Activated CD4-positive, alpha-beta T cell treated with anti-CD3 and anti-CD28 coated beads for 24 hours (primary cell): ENCODE results near the gene BLTP2.
A peak's percentile ranks its signal among the peaks of the same experiment; 100 is the strongest.
"Not testable (repeated sequence)": the region's sequence is repeated elsewhere in the genome, so short reads cannot be mapped to it uniquely, and the experiment has no call there.

ENCODE experiments used
- DNase-seq, 2 donors: peaks; one replicate each; pipeline ENCODE4 v3.0.0-alpha.2; 2020; ENCODE audit warnings: low read depth in 2 of 2

Gene BLTP2

DNA sequence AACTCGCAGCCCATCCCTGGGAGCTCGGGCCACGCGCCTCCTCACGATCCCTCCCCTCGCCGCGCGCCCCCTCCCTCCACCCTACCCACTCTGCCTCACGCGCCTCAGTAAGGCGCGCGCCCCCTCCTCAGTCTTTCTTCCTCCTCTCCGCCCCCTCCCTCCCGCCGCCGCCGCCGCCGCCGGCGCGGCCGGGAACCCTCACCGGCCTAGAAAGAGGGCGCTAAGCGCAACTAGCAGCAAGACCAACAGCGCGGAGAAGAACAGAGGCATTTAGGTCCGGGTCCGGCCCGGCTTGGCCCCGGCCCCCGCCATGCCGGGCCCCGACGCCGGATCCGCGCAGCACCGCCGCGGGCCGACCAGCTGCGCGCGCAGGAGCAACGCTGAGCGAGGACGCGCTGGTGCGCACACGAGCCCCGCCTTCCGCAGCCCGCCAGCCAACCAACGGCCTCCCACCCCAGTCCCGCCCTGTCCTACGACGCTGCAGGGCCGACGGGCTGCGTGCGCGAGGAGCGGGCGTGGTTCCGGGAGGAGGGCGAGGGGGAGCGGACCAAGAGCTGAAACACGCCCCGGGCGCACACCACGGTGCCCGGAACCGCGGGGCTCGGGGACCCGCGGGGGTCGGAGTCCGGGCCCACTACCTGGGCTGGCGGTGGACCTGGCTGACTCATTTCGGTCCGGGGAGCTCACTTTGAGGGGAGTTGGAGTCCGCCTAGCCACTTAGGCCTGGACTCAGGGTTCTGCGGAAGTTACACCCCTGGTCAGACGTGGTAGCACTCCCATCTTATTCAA lies at the start of gene BLTP2:
Gene BLTP2, minus strand, starts transcription at position 372 of the 789 bp plus-strand sequence. Its CDS starts 102 bp downstream, at position 270.
- DNase-seq = peak; percentile 89 to 93

DNA sequence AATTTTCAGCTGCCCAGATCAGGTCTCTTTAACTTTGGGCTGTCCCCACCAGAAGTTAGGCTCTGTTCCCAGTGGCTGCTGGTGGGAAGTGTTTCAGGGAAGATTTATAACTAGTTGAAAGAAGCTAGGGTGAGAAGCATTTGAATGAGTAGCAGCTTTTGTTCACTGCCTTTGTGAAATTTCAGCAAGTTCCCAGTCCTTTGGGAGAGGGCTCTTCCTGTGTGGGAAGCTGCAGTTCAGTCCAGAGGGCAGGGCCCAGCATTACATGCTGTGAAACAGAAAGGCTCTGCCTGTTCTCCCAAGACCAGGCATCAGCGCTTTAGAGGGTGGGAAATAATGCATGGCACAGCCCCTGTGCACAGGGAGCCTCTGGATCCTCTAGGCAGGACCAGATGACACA lies 48.9 kb upstream of the BLTP2 start:
- DNase-seq = no peak

DNA sequence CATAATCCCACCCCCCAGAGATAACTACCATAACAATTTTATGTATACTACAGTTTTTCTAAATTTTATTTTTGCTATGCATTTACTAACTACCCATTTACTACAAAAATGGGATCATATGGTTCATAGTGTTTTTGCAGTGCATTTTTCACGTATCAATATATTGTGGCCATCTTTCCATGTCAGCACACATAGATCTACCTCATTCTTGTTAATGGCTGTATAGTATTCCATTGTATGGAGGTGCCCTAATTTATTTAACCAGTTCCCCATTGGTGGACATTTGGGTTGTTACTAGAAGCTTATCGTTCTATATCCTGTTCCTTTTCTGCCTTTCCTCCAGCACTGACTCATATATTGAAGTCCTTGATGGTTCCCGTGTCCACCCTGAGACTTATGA lies 44.1 kb upstream of the BLTP2 start:
- no peak for DNase-seq

DNA sequence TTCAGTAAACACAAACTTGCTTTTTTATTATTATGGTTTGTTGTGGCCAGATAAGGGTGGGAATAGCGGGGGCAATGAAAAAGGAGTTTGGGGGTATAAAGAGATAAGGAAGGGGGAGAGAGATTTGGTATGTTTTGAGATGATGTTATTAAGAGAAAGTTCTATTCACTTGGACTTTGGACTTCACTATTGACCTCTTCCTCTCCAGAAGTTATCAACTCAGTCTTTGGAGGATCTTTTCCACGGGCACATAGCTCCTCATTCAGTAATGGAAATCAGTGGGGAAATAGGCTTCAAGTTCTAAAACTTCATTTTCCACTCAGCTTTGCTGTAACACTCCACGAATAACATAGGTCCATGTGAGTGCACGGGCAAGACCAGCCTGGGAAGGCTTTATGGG lies 43.5 kb upstream of the BLTP2 start:
- DNase-seq = no peak

DNA sequence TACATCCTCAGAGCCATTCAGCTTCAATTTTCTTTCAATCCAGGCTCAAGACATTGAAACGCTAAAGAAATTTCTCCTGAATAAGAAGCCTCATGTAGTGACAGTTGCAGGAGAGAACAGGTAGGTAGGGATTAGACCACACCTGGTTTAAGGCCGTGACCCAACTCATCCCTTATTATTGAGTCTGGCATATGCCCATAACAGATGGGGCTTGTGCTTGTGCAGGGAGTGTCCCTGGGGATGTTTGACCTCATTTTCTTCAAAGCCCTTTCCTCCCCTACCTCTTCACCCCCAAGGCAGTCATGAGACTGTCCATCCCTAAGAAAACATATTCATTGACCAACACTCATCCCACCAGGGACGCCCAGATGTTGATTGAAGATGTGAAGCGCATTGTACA lies 41.3 kb upstream of the BLTP2 start:
- DNase-seq = no peak

DNA sequence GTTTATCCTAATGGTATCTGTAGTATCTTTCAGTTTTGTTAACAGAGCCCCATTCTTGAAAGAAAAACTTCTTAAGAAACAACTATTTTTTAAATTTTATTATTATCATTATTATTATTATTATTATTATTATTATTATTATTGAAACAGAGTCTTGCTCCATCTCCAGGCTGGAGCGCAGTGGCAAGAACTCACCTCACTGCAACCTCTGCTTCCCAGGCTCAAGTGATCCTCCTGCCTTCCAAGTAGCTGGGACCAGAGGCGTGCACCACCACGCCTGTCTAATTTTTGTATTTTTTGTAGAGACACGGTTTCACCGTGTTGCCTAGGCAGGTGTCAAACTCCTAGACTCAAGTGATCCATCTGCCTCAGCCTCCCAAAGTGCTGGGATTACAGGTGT lies 40.4 kb upstream of the BLTP2 start:
- no peak for DNase-seq

DNA sequence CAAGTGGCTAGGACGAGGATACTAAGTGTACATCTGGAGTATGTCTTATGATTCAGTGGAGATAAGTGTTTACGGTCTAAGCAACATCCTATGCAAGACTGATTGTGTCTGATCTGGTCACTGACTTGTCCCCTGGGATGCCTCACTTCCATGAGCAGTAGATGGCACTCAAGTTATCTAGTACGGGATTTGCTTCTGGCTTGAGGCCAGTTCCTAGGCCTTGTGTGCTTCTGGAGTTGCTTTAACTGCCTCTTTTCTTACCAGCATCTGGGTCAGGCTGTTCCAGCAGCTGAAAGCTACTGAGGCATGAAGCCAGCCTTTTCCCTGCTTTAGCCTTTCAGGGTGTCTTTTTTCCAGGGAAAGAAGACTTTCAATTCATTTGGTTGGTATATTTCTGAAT lies 40.0 kb upstream of the BLTP2 start:
- no peak for DNase-seq

DNA sequence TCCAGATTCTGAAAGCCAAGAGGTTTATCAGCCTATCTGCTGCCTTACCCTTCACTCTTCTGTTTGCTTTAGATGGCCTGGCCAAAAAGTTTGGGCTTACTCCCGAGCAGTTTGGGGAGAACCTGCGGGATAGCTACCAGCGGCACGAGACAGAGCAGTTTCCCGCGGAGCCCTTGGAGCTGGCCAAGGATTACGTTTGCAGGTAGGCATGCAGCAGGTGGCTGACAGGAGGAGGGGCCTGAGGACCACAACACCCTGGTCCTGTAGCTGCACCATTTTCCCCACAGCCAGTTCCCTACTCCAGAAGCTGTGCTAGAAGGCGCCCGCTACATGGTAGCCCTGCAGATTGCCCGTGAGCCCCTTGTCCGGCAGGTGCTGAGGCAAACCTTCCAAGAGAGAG lies 37.7 kb upstream of the BLTP2 start:
- no peak for DNase-seq

DNA sequence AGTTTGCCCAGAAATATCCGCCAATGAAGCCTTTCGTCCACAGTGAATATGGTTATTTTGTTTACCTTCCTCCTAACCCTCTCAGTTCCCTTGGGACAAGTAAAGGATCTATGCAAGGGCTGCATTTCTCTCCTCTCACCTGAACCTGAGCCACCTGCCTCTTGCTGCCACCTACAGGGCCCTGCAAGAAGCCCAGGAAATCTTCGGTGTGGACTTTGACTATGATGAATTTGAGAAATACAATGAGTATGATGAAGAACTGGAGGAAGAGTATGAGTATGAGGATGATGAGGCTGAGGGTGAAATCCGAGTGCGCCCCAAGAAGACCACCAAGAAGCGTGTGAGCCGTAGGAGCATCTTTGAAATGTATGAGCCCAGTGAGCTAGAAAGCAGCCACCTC lies 31.0 kb upstream of the BLTP2 start:
- no peak for DNase-seq

DNA sequence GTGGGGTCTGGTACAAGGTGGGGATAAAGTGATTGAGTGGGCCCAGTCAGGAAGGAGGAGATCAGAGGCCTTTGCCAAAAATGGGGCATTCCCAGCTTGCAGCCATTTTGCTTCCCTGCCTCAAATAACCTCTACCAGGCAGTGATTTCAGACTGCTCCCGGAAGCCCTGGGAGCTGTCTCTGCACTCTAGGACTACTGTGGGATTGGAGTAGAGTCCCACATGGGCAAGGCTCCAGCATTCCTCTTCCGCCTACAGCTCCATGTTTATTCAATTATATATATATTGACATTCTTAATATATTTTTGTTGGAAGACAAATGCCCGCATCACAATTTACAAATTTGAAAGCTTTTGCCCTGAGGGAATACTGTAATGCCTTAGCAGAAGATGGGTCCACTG lies 30.5 kb upstream of the BLTP2 start:
- DNase-seq = no peak

DNA sequence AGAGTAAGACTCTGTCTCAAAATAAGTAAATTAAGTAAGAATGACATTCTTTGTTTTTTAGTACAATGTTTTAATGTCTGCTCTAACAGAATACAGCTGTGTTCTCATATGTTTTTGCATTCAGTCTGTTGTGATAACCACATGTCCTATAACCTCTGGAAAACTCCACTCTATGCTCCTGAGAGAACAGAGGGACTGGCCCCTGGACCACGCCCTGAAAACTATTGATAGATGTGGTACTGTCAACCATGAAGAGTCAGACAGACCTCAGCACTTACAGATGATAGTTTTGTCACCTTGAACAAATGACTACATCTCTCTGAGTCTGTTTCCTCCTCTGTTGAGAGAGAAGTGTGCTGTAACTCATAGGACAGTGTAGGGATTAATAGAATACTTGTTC lies 25.0 kb upstream of the BLTP2 start:
- DNase-seq = no peak

DNA sequence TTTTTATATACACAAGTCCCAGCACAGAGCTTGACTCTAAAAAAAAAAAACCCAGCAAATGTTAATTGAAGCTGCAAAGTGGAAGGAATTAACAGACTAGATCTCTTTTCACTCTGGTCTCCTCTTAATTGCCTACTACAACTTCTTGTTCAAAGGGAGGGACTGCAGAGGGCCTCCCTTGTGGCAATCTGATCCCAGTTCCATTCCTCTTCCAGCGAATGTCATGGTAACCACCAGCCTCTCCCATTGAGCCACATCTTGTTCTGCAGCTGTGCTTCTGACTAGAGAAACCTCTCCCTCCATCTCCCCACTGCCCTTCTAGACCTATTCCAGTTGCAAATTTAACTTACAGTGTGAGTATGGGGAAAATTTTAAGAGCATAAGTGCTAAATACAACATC lies 22.9 kb upstream of the BLTP2 start:
- DNase-seq = no peak

DNA sequence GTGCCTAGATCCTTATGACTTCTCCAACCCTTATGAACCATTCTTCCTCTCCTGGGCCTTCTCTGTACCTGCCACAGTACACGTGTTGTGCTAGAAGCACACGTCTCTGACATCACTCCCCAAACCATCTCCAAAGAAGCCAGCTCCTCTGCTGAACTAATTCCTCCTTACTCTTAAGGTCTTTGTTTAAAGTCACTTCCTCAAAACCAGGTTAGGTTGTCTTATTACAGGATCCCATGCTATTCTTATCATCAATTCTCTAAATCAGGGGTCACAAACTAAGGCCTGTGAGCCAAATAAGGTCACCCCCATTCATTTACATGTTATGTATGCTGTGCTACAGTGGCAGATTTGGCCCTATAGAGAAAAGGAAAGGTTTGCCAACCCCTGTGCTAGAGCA lies 21.0 kb upstream of the BLTP2 start:
- DNase-seq = no peak

DNA sequence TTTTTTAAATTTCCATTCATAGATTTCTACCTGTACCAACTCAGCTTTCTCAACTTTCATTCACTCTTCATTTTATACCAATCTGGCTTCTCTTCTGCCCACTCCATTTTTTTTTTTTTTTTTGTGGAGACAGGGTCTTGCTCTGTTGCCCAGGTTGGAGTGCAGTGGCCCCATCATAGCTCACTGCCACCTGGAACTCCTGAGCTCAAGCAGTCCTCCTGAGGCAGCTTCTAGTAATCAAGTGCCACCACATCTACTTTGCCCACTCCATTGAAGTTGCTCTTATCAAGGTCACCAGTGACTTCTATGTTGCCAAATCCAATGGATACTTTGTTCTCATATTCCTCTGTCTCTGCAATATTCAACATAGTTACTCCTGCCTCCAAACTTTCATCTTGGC lies 18.8 kb upstream of the BLTP2 start:
- DNase-seq = no peak

DNA sequence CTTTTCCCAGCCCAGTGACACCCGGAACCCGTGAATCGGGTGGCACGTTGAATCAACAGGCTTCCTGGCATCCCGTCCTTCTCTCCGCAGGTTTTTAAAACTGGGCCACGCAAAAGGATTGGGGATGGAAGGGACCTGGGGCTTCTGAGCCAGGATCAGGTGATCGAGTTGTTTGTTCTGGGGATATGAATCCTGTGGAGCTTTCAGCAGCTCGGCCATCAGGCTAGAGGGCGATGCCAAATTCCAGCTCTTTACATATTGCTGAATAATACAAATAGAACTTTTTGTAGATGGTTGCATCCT lies 17.5 kb upstream of the BLTP2 start:
- no peak for DNase-seq

DNA sequence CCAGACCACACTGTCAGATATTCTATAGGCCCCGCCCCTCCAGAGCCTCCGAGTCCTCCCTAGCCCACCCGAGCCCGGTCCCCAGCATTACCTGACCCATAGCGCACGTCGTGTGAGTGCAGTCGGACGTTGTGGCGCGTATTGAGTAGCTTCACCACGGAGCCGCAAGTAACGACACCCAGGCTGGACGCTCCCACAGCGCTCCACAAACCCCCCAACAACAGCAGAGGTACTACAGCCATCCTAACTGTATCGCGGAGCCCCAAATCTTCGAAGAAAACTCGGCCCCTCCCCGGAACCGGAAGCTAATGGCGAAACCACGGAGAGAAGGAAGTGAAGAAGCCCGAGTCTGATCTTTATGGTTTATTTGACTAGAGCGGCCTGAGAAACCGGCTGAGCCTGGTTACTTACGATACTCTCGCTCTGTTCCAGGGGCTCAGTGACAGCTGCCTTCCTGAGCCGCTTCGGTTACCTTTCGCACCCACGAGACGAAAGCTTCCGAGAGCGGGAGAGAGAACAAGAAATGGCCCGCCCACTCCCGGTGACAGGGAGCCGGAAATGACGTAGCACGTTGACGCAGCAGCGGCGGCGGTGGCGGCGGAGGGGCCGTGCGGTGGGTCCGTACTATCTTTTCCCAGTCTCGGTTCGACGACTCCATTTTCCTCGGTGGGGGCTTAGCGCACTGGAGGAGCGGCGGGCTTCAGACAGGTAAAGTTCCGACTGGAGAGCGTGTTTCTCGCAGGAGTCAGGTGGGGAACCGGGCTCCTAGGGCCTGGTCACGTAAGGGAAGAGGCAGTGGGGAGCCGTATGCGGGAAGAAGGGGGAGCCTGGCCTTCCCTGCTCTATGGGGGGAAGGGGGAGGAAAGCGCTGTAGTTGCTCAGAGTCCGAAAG lies 16.9 kb upstream of the BLTP2 start, which contains the start of the genes SDF2 and SUPT6H:
Gene SDF2, minus strand, starts transcription at position 272 of the 892 bp plus-strand sequence. Its CDS starts 30 bp downstream, at position 242.
Gene SUPT6H, plus strand, starts transcription at position 571 of the 892 bp plus-strand sequence. CDS start 11,197 bp downstream, outside the sequence.
- peak; percentile 94 to 95 for DNase-seq

DNA sequence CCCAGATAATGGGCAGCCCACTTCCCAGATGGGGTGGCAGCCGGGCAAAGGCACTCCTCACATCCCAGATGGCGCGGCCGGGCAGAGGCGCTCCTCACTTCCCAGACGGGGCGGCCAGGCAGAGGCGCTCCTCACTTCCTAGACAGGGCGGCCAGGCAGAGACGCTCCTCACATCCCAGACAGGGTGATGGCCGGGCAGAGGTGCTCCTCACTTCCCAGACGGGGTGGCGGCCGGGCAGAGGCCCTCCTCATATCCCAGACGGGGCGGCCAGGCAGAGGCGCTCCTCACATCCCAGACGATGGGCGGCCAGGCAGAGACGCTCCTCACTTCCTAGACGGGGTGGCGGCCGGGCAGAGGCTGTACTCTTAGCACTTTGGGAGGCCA lies 14.5 kb upstream of the BLTP2 start:
- not testable (repeated sequence) for DNase-seq

DNA sequence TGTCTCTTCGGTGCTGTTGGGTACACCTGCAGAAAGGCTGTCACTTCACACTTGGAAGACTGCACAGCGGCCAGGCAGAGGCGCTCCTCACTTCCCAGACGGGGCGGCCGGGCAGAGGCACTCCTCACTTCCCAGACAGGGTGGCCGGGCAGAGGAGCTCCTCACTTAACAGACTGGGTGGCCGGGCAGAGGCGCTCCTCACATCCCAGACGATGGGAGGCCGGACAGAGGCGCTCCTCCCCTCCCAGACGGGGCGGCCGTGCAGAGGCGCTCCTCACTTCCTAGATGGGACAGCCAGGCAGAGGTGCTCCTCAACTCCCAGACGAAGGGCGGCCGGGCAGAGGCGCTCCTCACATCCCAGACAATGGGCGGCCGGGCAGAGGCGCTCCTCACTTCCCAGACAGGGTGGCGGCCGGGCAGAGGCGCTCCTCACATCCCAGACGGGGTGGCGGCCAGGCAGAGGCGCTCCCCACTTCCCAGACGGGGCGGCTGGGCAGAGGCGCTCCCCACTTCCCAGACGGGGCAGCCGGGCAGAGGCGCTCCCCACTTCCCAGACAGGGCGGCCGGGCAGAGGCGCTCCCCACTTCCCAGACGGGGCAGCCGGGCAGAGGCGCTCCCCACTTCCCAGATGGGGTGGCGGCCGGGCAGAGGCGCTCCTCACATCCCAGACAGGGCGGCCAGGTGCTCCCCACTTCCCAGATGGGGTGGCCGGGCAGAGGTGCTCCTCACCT lies 14.0 kb upstream of the BLTP2 start:
- not testable (repeated sequence) for DNase-seq

DNA sequence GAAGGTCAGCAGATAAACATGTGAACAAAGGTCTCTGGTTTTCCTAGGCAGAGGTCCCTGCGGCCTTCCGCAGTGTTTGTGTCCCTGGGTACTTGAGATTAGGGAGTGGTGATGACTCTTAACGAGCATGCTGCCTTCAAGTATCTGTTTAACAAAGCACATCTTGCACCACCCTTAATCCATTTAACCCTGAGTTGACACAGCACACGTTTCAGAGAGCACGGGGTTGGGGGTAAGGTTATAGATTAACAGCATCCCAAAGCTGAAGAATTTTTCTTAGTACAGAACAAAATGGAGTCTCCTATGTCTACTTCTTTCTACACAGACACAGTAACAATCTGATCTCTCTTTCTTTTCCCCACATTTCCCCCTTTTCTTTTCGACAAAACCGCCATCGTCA lies 13.4 kb upstream of the BLTP2 start:
- not testable (repeated sequence) for DNase-seq

DNA sequence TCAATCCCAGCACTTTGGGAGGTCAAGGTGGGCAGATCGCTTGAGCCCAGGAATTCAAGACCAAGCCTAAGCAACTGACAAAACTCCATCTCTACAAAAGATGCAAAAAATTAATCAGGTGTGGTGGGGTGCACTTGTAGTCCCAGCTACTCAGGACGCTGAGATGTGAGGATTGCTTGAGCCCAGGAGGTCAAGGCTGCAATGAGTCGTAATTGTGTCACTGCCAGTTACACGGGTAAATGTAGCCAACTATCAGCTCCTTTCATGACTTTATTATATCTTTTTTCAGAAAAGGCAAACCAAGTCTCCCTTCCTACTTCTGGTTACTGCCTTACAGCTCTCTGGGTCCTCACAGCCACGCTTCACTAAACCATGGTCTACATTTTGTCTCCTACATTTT lies 12.8 kb upstream of the BLTP2 start:
- DNase-seq = no peak

DNA sequence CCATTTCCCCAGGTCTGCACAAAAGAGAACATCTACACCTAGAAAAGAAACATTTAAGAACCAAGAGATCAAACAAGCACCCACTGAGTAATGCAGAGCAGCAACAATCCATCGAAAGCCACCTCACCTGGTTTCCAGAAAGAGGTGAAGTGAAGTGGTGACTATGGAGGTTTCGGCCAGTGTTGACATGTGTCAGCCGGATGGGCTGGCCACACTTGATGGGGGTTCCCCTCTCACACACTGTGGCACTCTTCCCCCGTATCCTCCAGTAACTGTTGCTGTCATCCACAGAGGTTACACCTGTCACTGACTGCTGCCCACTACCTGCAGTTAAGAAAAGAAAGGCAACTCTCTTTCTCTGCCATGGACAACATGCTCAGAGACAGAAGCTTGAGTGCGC lies 10.2 kb upstream of the BLTP2 start:
- DNase-seq = no peak

DNA sequence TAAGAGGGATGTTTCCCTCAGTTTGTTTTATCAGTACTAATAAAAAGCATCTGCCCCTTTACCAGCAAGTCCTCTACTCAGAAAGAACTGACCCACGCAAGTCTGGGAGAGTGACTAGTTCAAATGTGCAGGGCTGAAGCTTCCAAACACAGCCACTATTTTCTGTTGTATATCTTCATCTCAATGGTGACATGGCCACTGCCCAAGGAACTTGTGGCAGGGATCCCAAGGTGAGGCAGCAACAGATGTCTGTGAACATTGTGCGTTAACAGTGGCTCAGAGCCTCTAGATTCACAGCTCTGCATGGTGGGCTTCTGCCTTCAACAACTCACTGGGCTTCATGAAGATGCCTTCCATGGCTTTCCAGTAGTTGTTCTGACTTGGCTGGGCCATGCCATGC lies 3.7 kb upstream of the BLTP2 start:
- no peak for DNase-seq
